ENCODE results near the gene CARD14. TPM values are rescaled to one million over a fixed set of nuclear protein-coding genes. Genes with fewer than 3 reads are reported as not detected.

Gene CARD14
- total RNA-seq, 1 donor from 2014 or later = not detected

DNA sequence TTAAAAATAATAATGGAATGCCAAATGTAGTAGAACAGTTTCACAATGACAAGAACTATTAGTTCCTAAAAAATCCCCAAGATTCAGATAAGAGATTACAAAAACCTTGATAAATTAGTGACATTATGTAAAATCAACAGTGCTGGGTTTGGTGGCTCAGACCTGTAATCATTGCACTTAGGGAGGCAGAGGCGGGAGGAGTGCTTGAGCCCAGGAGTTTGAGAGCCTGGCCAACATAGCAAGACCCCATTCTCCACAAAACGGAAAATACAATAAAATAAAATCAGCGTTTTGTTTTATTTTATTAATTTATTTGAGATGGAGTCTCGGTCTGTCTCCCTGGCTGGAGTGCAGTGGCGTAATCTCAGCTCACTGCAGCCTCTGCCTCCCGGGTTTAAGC is 4.1 kb downstream of the CARD14 start:
- DNase-seq (ENCODE audit: low read depth) = no peak
- TF ChIP-seq, protein P1, sequence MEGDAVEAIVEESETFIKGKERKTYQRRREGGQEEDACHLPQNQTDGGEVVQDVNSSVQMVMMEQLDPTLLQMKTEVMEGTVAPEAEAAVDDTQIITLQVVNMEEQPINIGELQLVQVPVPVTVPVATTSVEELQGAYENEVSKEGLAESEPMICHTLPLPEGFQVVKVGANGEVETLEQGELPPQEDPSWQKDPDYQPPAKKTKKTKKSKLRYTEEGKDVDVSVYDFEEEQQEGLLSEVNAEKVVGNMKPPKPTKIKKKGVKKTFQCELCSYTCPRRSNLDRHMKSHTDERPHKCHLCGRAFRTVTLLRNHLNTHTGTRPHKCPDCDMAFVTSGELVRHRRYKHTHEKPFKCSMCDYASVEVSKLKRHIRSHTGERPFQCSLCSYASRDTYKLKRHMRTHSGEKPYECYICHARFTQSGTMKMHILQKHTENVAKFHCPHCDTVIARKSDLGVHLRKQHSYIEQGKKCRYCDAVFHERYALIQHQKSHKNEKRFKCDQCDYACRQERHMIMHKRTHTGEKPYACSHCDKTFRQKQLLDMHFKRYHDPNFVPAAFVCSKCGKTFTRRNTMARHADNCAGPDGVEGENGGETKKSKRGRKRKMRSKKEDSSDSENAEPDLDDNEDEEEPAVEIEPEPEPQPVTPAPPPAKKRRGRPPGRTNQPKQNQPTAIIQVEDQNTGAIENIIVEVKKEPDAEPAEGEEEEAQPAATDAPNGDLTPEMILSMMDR (IDR thresholded peaks at IDR 0.05; ENCODE audit: insufficient read depth, low read length, poor library complexity, severe bottlenecking) = no peak
- Histone ChIP-seq H3K36me3 (ENCODE audit: control insufficient read depth, insufficient read depth, low read length) (no peaks in the 10 kb centered on the region), H3K27me3 (ENCODE audit: control insufficient read depth, insufficient read depth, low read length) (peaks cover 14% of the 10 kb centered on the region), H3K4me3 (ENCODE audit: low read depth, low read length) (no peak overlapping the region)

- H3K27me3 ChIP-seq (ENCODE audit: control insufficient read depth, insufficient read depth, low read length) = peaks cover 8% of the 10 kb centered on the region
- no peak for DNase-seq (ENCODE audit: low read depth)
- H3K4me3 ChIP-seq (ENCODE audit: low read depth, low read length) = no peak overlapping the region
- TF ChIP-seq, protein P1 (IDR thresholded peaks at IDR 0.05; ENCODE audit: insufficient read depth, low read length, poor library complexity, severe bottlenecking) = no peak
- H3K36me3 ChIP-seq (ENCODE audit: control insufficient read depth, insufficient read depth, low read length) = no peaks in the 10 kb centered on the region
These were observed 6.9 kb downstream of the CARD14 start for GRCh38 chr17:80176757-80177156.

DNA sequence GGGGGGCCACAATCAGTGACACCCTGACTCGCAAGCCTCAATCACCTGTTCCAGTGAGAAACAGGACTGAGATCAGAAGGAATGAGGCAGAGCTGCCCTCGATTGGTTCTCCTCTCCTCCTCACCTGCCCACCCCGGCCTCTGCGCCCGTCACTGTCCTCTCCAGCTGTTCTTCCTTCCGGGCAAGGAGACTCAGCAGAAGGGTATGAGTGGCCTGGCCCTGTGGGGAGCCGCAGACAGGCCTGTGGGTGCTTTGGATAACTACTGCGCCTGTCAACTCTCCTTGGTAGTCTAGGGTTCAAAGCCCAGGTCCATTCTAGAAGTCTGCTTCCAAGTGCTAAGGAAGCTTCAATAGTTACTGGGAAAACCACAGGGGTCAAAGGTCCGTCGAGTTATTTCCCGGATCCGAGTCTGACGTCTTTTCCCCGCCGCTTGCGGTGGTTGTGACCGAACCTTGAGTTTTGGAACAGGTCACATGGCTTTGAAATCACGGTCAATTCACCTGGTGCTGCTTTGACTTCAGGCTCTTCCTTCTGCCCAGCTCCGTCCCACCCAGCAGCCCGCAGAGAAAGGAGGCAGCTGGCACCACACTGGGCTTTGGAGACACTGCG is 8.3 kb downstream of the CARD14 start:
- H3K27me3 ChIP-seq (ENCODE audit: control insufficient read depth, insufficient read depth, low read length) = peaks cover 10% of the 10 kb centered on the region
- H3K36me3 ChIP-seq (ENCODE audit: control insufficient read depth, insufficient read depth, low read length) = no peaks in the 10 kb centered on the region
- no peak overlapping the region for H3K4me3 ChIP-seq (ENCODE audit: low read depth, low read length)
- TF ChIP-seq, protein P1 (IDR thresholded peaks at IDR 0.05; ENCODE audit: insufficient read depth, low read length, poor library complexity, severe bottlenecking) = no peak
- DNase-seq (ENCODE audit: low read depth) = no peak

GRCh38 chr17:80180192-80180591 is 10.4 kb downstream of the CARD14 start:
- H3K36me3 ChIP-seq (ENCODE audit: control insufficient read depth, insufficient read depth, low read length) = no peaks in the 10 kb centered on the region
- no peak for DNase-seq (ENCODE audit: low read depth)
- peaks cover 18% of the 10 kb centered on the region for H3K27me3 ChIP-seq (ENCODE audit: control insufficient read depth, insufficient read depth, low read length)
- TF ChIP-seq, protein P1 (IDR thresholded peaks at IDR 0.05; ENCODE audit: insufficient read depth, low read length, poor library complexity, severe bottlenecking) = no peak
- H3K4me3 ChIP-seq (ENCODE audit: low read depth, low read length) = no peak overlapping the region

- no peaks in the 10 kb centered on the region for H3K36me3 ChIP-seq (ENCODE audit: control insufficient read depth, insufficient read depth, low read length)
- H3K4me3 ChIP-seq (ENCODE audit: low read depth, low read length) = no peak overlapping the region
- TF ChIP-seq, protein P1 (IDR thresholded peaks at IDR 0.05; ENCODE audit: insufficient read depth, low read length, poor library complexity, severe bottlenecking) = no peak
- no peak for DNase-seq (ENCODE audit: low read depth)
- peaks cover 16% of the 10 kb centered on the region for H3K27me3 ChIP-seq (ENCODE audit: control insufficient read depth, insufficient read depth, low read length)
These were observed 11.6 kb downstream of the CARD14 start for GRCh38 chr17:80181431-80181830.

Data from kidney epithelial cell (primary cell).